Endodermal cell (in vitro differentiated cells): ENCODE results near the gene DDO. TPM values are rescaled to one million over a fixed set of nuclear protein-coding genes. Genes with fewer than 3 reads are reported as not detected.
A peak's percentile ranks its signal among the peaks of the same experiment; 100 is the strongest.

ENCODE experiments used
- DNase-seq: peaks from one replicate; pipeline ENCODE4 v3.0.0-alpha.2; 2017
- H3K27ac ChIP-seq: 2 replicates; pipeline ENCODE4 v1.5.1; 2013; ENCODE audit warnings: mild to moderate bottlenecking, low read depth, low read length, moderate library complexity
- H3K27me3 ChIP-seq: 2 replicates; pipeline ENCODE4 v1.6.1; 2013; ENCODE audit warnings: mild to moderate bottlenecking, low read length, moderate library complexity; ENCODE audit not compliant: insufficient read depth, control insufficient read depth, poor library complexity, severe bottlenecking
- H3K36me3 ChIP-seq: 2 replicates; pipeline ENCODE4 v1.7.0; 2013; ENCODE audit warnings: mild to moderate bottlenecking, low read length, moderate library complexity; ENCODE audit not compliant: control insufficient read depth, insufficient read depth
- H3K4me1 ChIP-seq: one replicate; pipeline ENCODE4 v1.7.0; 2013; ENCODE audit warnings: low read length; ENCODE audit not compliant: control insufficient read depth, insufficient read depth
- H3K4me3 ChIP-seq: 2 replicates; pipeline ENCODE4 v1.5.1; 2013; ENCODE audit warnings: mild to moderate bottlenecking, low read length, moderate library complexity
- H3K9ac ChIP-seq: 2 replicates; pipeline ENCODE4 v1.6.1; 2013; ENCODE audit warnings: mild to moderate bottlenecking, low read length, moderate library complexity; ENCODE audit not compliant: poor library complexity, severe bottlenecking; ENCODE audit errors: extremely low read depth
- H3K9me3 ChIP-seq: 2 replicates; pipeline ENCODE4 v1.6.1; 2013; ENCODE audit warnings: mild to moderate bottlenecking, low read length, moderate library complexity; ENCODE audit not compliant: control insufficient read depth
- H3K27ac Mint-ChIP-seq: 2 replicates; pipeline ENCODE4 v1.8.0; 2020; ENCODE audit warnings: mixed read lengths
- H3K27me3 Mint-ChIP-seq: 2 replicates; pipeline ENCODE4 v1.8.0; 2021; ENCODE audit warnings: mild to moderate bottlenecking, mixed read lengths; ENCODE audit not compliant: insufficient read depth
- H3K36me3 Mint-ChIP-seq: 2 replicates; pipeline ENCODE4 v1.8.0; 2020; ENCODE audit warnings: low read depth, mixed read lengths
- H3K4me1 Mint-ChIP-seq: 2 replicates; pipeline ENCODE4 v1.8.0; 2020; ENCODE audit warnings: mixed read lengths
- H3K4me3 Mint-ChIP-seq: 2 replicates; pipeline ENCODE4 v1.8.0; 2020; ENCODE audit warnings: mild to moderate bottlenecking, moderate library complexity, mixed read lengths
- H3K9me3 Mint-ChIP-seq: 2 replicates; pipeline ENCODE4 v1.8.0; 2020; ENCODE audit warnings: mild to moderate bottlenecking, mixed read lengths
- WGBS, 2 experiments: methylation state at CpG; one replicate each; pipeline versions ENCODE4 v1.1.5 to v1.1.7; 2013; ENCODE audit warnings: missing lambda C conversion rate in 2 of 2, mixed read lengths in 1 of 2; ENCODE audit not compliant: insufficient coverage in 1 of 2, insufficient read length in 1 of 2; 5-methylcytosine and 5-hydroxymethylcytosine counted together
- total RNA-seq, 2 donors: library from RNA; stranded (reverse); fragmentation: NEBNext Ultra II Directional in 1 of 2; extraction: Animal tissue kit (Norgen Biotek cat#: 25700) in 1 of 2; gene quantifications; 2 replicates in 1 of 2; 3 replicates in 1 of 2; pipeline ENCODE4 v1.2.1, GENCODE V29; 2021
- TF ChIP-seq, protein P1 (sequence below): fragments of 200-600 bp; sonication (generic); conservative IDR thresholded peaks from 2 replicates; pipeline ENCODE4 v1.5.0; 2021; ENCODE audit warnings: antibody characterized with exemption, mild to moderate bottlenecking

Gene DDO
- total RNA-seq, 2 donors from 2014 or later: not detected

DNA sequence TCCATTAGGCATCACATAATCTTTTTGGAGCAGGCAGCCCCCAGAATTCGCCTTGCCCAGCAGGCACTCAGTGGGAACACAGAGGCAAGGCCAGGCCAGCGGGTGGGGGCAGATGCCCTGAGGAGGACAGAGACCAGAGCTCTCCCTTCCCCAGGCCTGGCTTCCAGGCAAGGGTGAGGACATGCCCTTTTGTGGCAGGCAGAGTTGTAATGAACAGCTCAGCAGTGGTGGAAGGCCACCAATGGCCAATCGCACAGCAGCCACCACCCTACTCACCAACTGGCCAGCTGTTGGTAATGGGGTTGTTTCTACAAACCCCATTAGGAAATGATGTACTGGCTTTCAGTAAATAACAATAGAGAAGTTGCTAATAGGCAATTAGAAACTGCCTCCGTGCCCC, 15.4 kb upstream of the DDO start:
- Histone ChIP-seq H3K27ac (no peak overlapping the region), H3K9me3 (peaks cover 11% of the 10 kb centered on the region), H3K36me3 (no peaks in the 10 kb centered on the region), H3K4me1 (no peaks in the 10 kb centered on the region), H3K27me3 (no peaks in the 10 kb centered on the region), H3K4me3 (no peak overlapping the region), H3K9ac (no peak overlapping the region)
- no peak for DNase-seq
- Mint-ChIP-seq H3K27me3 (peaks cover 10% of the 10 kb centered on the region), H3K27ac (no peak overlapping the region), H3K9me3 (no peaks in the 10 kb centered on the region), H3K4me1 (peaks cover 5% of the 10 kb centered on the region), H3K4me3 (no peak overlapping the region), H3K36me3 (no peaks in the 10 kb centered on the region)
- WGBS, 2 experiments: 91 to 100% methylated on average over 2 to 4 of the region's 4 CpGs
- TF ChIP-seq, protein P1, sequence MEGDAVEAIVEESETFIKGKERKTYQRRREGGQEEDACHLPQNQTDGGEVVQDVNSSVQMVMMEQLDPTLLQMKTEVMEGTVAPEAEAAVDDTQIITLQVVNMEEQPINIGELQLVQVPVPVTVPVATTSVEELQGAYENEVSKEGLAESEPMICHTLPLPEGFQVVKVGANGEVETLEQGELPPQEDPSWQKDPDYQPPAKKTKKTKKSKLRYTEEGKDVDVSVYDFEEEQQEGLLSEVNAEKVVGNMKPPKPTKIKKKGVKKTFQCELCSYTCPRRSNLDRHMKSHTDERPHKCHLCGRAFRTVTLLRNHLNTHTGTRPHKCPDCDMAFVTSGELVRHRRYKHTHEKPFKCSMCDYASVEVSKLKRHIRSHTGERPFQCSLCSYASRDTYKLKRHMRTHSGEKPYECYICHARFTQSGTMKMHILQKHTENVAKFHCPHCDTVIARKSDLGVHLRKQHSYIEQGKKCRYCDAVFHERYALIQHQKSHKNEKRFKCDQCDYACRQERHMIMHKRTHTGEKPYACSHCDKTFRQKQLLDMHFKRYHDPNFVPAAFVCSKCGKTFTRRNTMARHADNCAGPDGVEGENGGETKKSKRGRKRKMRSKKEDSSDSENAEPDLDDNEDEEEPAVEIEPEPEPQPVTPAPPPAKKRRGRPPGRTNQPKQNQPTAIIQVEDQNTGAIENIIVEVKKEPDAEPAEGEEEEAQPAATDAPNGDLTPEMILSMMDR: no peak

DNA sequence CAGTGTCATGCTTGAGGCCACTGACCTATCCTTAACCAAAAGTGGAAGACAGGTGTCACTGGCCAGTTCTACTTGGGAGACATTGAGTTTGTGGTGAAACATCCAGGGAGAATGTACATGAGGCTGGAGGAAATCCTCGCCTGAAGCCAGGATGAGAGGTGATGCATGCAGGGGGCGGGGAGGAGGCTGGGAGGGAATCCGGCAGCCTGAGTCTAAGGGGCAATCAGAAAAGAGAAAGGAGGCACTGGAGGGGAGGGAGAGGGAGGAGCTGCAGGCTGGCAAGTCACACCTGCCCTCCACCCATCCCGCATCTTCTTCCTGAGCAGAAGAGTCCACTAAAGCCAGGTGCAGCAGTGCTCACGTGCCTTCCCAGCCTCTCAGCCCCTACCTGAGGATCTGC, 14.9 kb upstream of the DDO start:
- Mint-ChIP-seq H3K27me3 (peaks cover 10% of the 10 kb centered on the region), H3K36me3 (no peaks in the 10 kb centered on the region), H3K27ac (no peak overlapping the region), H3K4me3 (no peak overlapping the region), H3K4me1 (peaks cover 5% of the 10 kb centered on the region), H3K9me3 (no peaks in the 10 kb centered on the region)
- Histone ChIP-seq H3K27me3 (no peaks in the 10 kb centered on the region), H3K9me3 (peaks cover 6% of the 10 kb centered on the region), H3K4me3 (no peak overlapping the region), H3K9ac (no peak overlapping the region), H3K36me3 (no peaks in the 10 kb centered on the region), H3K27ac (no peak overlapping the region), H3K4me1 (no peaks in the 10 kb centered on the region)
- TF ChIP-seq, protein P1: no peak
- WGBS, 2 experiments: 72 to 88% methylated on average over 1 to 5 of the region's 5 CpGs
- DNase-seq: peak; percentile 66

DNA sequence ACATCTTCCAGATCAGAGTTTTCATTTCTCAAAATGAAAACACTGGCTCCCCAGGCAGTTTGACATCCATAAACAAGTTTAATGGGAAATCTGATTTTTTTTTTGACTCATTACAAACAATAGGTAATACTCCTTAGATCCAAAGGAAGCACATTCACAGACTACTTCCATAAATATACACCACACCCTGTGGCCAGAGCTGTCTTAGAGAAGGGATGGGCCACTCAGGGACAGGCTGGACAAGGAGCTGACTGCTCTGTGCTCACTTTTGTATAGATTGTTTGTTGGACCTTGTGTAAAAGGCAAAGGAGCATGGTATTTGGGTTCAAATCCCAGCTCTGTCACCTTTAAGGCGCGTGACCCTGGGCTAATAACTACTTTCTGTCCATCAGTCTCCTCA, 12.8 kb upstream of the DDO start:
- H3K27ac ChIP-seq: no peak overlapping the region
- Mint-ChIP-seq H3K27me3 (peaks cover 10% of the 10 kb centered on the region), H3K4me1 (peaks cover 7% of the 10 kb centered on the region), H3K27ac (no peak overlapping the region), H3K9me3 (no peaks in the 10 kb centered on the region), H3K36me3 (no peaks in the 10 kb centered on the region), H3K4me3 (no peak overlapping the region)
- no peak for DNase-seq
- no peak overlapping the region for H3K9ac ChIP-seq
- no peaks in the 10 kb centered on the region for H3K9me3 ChIP-seq
- no peak overlapping the region for H3K4me3 ChIP-seq
- no peaks in the 10 kb centered on the region for H3K27me3 ChIP-seq
- TF ChIP-seq, protein P1: no peak
- no peaks in the 10 kb centered on the region for H3K4me1 ChIP-seq
- H3K36me3 ChIP-seq: no peaks in the 10 kb centered on the region
- 94 to 100% methylated on average over 2 of the region's 2 CpGs for WGBS, 2 experiments
